ENCODE results near the gene CENPE.

GRCh38 chr4:103197765-103198110 lies 405 bp downstream of the CENPE start:
- TF ChIP-seq CTCF (IDR thresholded peaks at IDR 0.05): no peak
- no peak for TF ChIP-seq POLR2A (IDR thresholded peaks at IDR 0.05)

Measured in body of pancreas (tissue), 4 donors.